IMR-90 (cell line): Measurements from ENCODE around the gene NPRL2. TPM values are rescaled to one million over a fixed set of nuclear protein-coding genes. Genes with fewer than 3 reads are reported as not detected.

Source experiments
- ATAC-seq: fragments of 200-7000 bp; cut with Tn5 transposase; 2 replicates; pipeline ENCODE4 v1.9.1; 2020; ENCODE audit warnings: low read depth, mild to moderate bottlenecking, moderate library complexity
- BruUV-seq: library from RNA; stranded (reverse); fragments of 400-500 nt; replicated peaks from 2 replicates; lab custom pipeline; 2021; lab: Mats Ljungman, UMichigan
- CTCF ChIA-PET: fragments of 300-600 bp; formaldehyde crosslinking; extraction: SDS; loops from one replicate; lab custom pipeline; 2021; ENCODE audit warnings: antibody characterized with exemption; lab: Yijun Ruan, JAX
- POLR2A ChIA-PET: fragments of 300-600 bp; sonication (Branson Sonifier 250); formaldehyde crosslinking; loops from one replicate; lab custom pipeline; 2022; ENCODE audit warnings: antibody characterized with exemption; ENCODE audit not compliant: unreplicated experiment; lab: Charles Lee
- DNase-seq: peaks from one replicate; pipeline ENCODE4 v3.0.0; 2013
- H2AFZ ChIP-seq: replicated peaks from 2 replicates; pipeline ENCODE3; 2013; ENCODE audit warnings: low read length, mild to moderate bottlenecking; ENCODE audit not compliant: poor library complexity
- H2AK5ac ChIP-seq: 2 replicates; pipeline ENCODE4 v1.6.1; 2013; ENCODE audit warnings: low read depth, low read length, inconsistent platforms
- H2AK9ac ChIP-seq: replicated peaks from 2 replicates; pipeline ENCODE3; 2013; ENCODE audit warnings: mild to moderate bottlenecking, low read depth, low read length, moderate library complexity; ENCODE audit not compliant: poor library complexity
- H2BK120ac ChIP-seq: 2 replicates; pipeline ENCODE4 v1.6.1; 2013; ENCODE audit warnings: low read depth, low read length, inconsistent platforms
- H2BK15ac ChIP-seq: 3 replicates; pipeline ENCODE4 v1.6.1; 2013; ENCODE audit warnings: low read depth, low read length, inconsistent platforms
- H2BK20ac ChIP-seq: 2 replicates; pipeline ENCODE4 v1.6.1; 2013; ENCODE audit warnings: low read depth, mild to moderate bottlenecking, inconsistent platforms, low read length, moderate library complexity
- H2BK5ac ChIP-seq: 2 replicates; pipeline ENCODE4 v1.6.1; 2013; ENCODE audit warnings: mild to moderate bottlenecking, low read depth, low read length, inconsistent platforms; ENCODE audit not compliant: poor library complexity, severe bottlenecking
- H3K14ac ChIP-seq: replicated peaks from 2 replicates; pipeline ENCODE4 v1.6.1; 2013; ENCODE audit warnings: low read depth, low read length, inconsistent platforms
- H3K18ac ChIP-seq: 2 replicates; pipeline ENCODE4 v1.6.1; 2013; ENCODE audit warnings: low read depth, low read length, control low read depth
- H3K23ac ChIP-seq: 2 replicates; pipeline ENCODE4 v1.6.1; 2013; ENCODE audit warnings: low read depth, low read length, inconsistent platforms
- H3K27ac ChIP-seq: 2 replicates; pipeline ENCODE4 v1.5.1; 2013; ENCODE audit warnings: mild to moderate bottlenecking, control low read depth, low read length; ENCODE audit not compliant: insufficient read depth
- H3K27me3 ChIP-seq: 2 replicates; pipeline ENCODE4 v1.6.1; 2013; ENCODE audit warnings: low read length; ENCODE audit not compliant: control insufficient read depth, insufficient read depth
- H3K36me3 ChIP-seq: 2 replicates; pipeline ENCODE4 v1.6.1; 2013; ENCODE audit warnings: low read length, mixed read lengths; ENCODE audit not compliant: control insufficient read depth, insufficient read depth
- H3K4ac ChIP-seq: 2 replicates; pipeline ENCODE4 v1.6.1; 2013; ENCODE audit warnings: low read depth, low read length, inconsistent platforms
- H3K4me1 ChIP-seq: 2 replicates; pipeline ENCODE4 v1.6.1; 2013; ENCODE audit warnings: low read length, mixed read lengths; ENCODE audit not compliant: control insufficient read depth, insufficient read depth
- H3K4me2 ChIP-seq: 2 replicates; pipeline ENCODE4 v1.6.1; 2013; ENCODE audit warnings: low read depth, mild to moderate bottlenecking, control low read depth, low read length, moderate library complexity
- H3K4me3 ChIP-seq: 2 replicates; pipeline ENCODE4 v1.5.1; 2013; ENCODE audit warnings: low read depth, mild to moderate bottlenecking, control low read depth, low read length, moderate library complexity; ENCODE audit not compliant: insufficient read depth
- H3K56ac ChIP-seq: 2 replicates; pipeline ENCODE4 v1.6.1; 2013; ENCODE audit warnings: low read length, inconsistent platforms; ENCODE audit not compliant: insufficient read depth; ENCODE audit errors: extremely low read depth
- H3K79me1 ChIP-seq, 2 experiments: 2 replicates each; pipeline ENCODE4 v1.6.1; 2013; ENCODE audit warnings: low read length in 2 of 2, inconsistent platforms in 1 of 2, low read depth in 1 of 2
- H3K9ac ChIP-seq: 2 replicates; pipeline ENCODE4 v1.6.1; 2013; ENCODE audit warnings: low read depth, low read length, control low read depth
- H3K9me1 ChIP-seq: 2 replicates; pipeline ENCODE4 v1.6.1; 2013; ENCODE audit warnings: low read length, inconsistent platforms; ENCODE audit not compliant: insufficient read depth
- H3K9me3 ChIP-seq: 2 replicates; pipeline ENCODE4 v1.6.1; 2013; ENCODE audit warnings: low read length; ENCODE audit not compliant: control insufficient read depth, insufficient read depth
- H4K20me1 ChIP-seq: 2 replicates; pipeline ENCODE4 v1.6.1; 2013; ENCODE audit warnings: low read length, inconsistent platforms; ENCODE audit not compliant: insufficient read depth
- H4K5ac ChIP-seq: 2 replicates; pipeline ENCODE4 v1.6.1; 2013; ENCODE audit warnings: mild to moderate bottlenecking, low read depth, low read length, control low read depth
- H4K8ac ChIP-seq, 2 experiments: 2 replicates each; pipeline ENCODE4 v1.6.1; 2013; ENCODE audit warnings: low read depth in 2 of 2, low read length in 2 of 2, control low read depth in 1 of 2, inconsistent platforms in 1 of 2
- H4K91ac ChIP-seq: 2 replicates; pipeline ENCODE4 v1.6.1; 2013; ENCODE audit warnings: low read depth, low read length, inconsistent platforms; ENCODE audit not compliant: insufficient read depth
- MAFK ChIP-seq: IDR thresholded peaks from 2 replicates; pipeline ENCODE4 v1.6.1; 2012; ENCODE audit warnings: low read depth, low read length, improper control_type of control experiment
- WGBS, 2 experiments: methylation state at CpG; one replicate each; pipeline versions ENCODE4 v1.1.5 to v1.1.7; 2013; ENCODE audit warnings: missing lambda C conversion rate in 2 of 2; ENCODE audit not compliant: insufficient read length in 1 of 2; ENCODE audit errors: extremely low coverage in 2 of 2; 5-methylcytosine and 5-hydroxymethylcytosine counted together
- dilution Hi-C: fragments of 300-500 bp; cut with HindIII; formaldehyde crosslinking; loops from one replicate; pipeline ENCODE4 v1.14.3; 2018; ENCODE audit warnings: low sequenced_read_pairs; ENCODE audit not compliant: unreplicated experiment
- in situ Hi-C: fragments of 300-500 bp; cut with MboI; formaldehyde crosslinking; loops from 3 replicates; pipeline ENCODE4 v1.14.3; 2019; ENCODE audit warnings: low sequenced_read_pairs, inconsistent platforms, mixed read lengths
- intact Hi-C: fragments of 100-400 bp; cut with micrococcal nuclease; formaldehyde crosslinking; loops from 2 replicates; pipeline ENCODE4 v1.10.0; 2022
- polyA plus RNA-seq, 3 experiments: library from polyadenylated mRNA; depleted of rRNA; stranded (reverse); fragments of >200 nt; gene quantifications; 2 replicates each; pipeline ENCODE4 v1.2.3, GENCODE V29; 2012; ENCODE audit warnings: low replicate concordance in 1 of 3
- total RNA-seq: library from RNA; depleted of rRNA; stranded (reverse); fragments of >200 nt; gene quantifications from 2 replicates; pipeline ENCODE4 v1.2.3, GENCODE V29; 2012
- TF ChIP-seq, protein P1 (sequence below): fragments of 150-350 bp; IDR thresholded peaks from 2 replicates; pipeline ENCODE4 v1.6.1; 2016; ENCODE audit warnings: low read depth, mild to moderate bottlenecking, low read length, moderate library complexity, borderline replicate concordance

The NPRL2 gene
- total and polyA plus RNA-seq, 2 of the 4 experiments (the other 2 are of a cell fraction), result 38.3 to 38.7 TPM

- dilution Hi-C loops (no loop called here), in situ Hi-C loops (no loop called here), intact Hi-C loops (no loop called here)
- no peaks in the 10 kb centered on the region; the same call in 1 of the 2 replicates for H3K9me1 ChIP-seq
- ATAC-seq (no peak), DNase-seq (no peak)
- H3K9me3 ChIP-seq, result no peaks in the 10 kb centered on the region
- H3K36me3 ChIP-seq, result no peaks in the 10 kb centered on the region
- 90% methylated on average over 5 of the region's 10 CpGs; no CpG with 5 or more reads in 1 of the 2 experiments for WGBS, 2 experiments
- H2BK15ac ChIP-seq, result no peak overlapping the region
- ChIA-PET POLR2A (no interaction called here), CTCF (no interaction called here)
- no peaks in the 10 kb centered on the region for H4K20me1 ChIP-seq
- H4K91ac ChIP-seq, result no peak overlapping the region
- no peak overlapping the region for H3K4me3 ChIP-seq
- H3K9ac ChIP-seq, result no peak overlapping the region
- no peak overlapping the region for H2BK20ac ChIP-seq
- H4K8ac ChIP-seq, result no peak overlapping the region
- no TSS peak for BruUV-seq
- no peak overlapping the region for H3K56ac ChIP-seq
- no peak overlapping the region for H2AK5ac ChIP-seq
- H3K27me3 ChIP-seq, result peaks cover 56% of the 10 kb centered on the region
- no peak overlapping the region for H2AK9ac ChIP-seq
- no peak overlapping the region for H3K4me2 ChIP-seq
- no peak overlapping the region for H3K27ac ChIP-seq
- no peaks in the 10 kb centered on the region for H3K79me1 ChIP-seq
- H2AFZ ChIP-seq, result no peak overlapping the region
- H3K14ac ChIP-seq, result no peak overlapping the region
- H3K4ac ChIP-seq, result no peak overlapping the region
- H2BK5ac ChIP-seq, result no peak overlapping the region
- H3K23ac ChIP-seq, result no peak overlapping the region
- H3K18ac ChIP-seq, result no peak overlapping the region
- TF ChIP-seq, protein P1, sequence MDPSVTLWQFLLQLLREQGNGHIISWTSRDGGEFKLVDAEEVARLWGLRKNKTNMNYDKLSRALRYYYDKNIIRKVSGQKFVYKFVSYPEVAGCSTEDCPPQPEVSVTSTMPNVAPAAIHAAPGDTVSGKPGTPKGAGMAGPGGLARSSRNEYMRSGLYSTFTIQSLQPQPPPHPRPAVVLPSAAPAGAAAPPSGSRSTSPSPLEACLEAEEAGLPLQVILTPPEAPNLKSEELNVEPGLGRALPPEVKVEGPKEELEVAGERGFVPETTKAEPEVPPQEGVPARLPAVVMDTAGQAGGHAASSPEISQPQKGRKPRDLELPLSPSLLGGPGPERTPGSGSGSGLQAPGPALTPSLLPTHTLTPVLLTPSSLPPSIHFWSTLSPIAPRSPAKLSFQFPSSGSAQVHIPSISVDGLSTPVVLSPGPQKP, result no peak
- TF ChIP-seq MAFK, result no peak
- no peaks in the 10 kb centered on the region for H3K4me1 ChIP-seq
- H2BK120ac ChIP-seq, result no peak overlapping the region
- no peak overlapping the region for H4K5ac ChIP-seq
These were observed 45.9 kb upstream of the NPRL2 start for GRCh38 chr3:50396502-50396901.
